Measurements from ENCODE around the gene FAM83B. TPM values are rescaled to one million over a fixed set of nuclear protein-coding genes. Genes with fewer than 3 reads are reported as not detected.
"Not testable (repeated sequence)": the region's sequence is repeated elsewhere in the genome, so short reads cannot be mapped to it uniquely, and the experiment has no call there.

FAM83B gene
- total RNA-seq, 1 experiment from 2014 or later = 15.6 TPM

- Histone ChIP-seq H2AFZ (no peak overlapping the region), H3K27ac (no peak overlapping the region), H3K36me3 (ENCODE audit: low read depth) (no peaks in the 10 kb centered on the region), H3K9me2 (ENCODE audit: insufficient read depth) (no peaks in the 10 kb centered on the region), H3K79me2 (ENCODE audit: low read depth) (no peaks in the 10 kb centered on the region), H3K4me2 (no peak overlapping the region), H3K27me3 (ENCODE audit: insufficient read depth, low read depth) (no peaks in the 10 kb centered on the region), H3K4me3 (no peak overlapping the region), H3F3A (ENCODE audit: insufficient read depth, low read depth) (no peaks in the 10 kb centered on the region), H4K20me1 (ENCODE audit: insufficient read depth) (no peaks in the 10 kb centered on the region), H3K4me1 (replicated peaks; ENCODE audit: insufficient read depth) (no peaks in the 10 kb centered on the region), H3K9me3 (ENCODE audit: insufficient read depth, low read depth) (no peaks in the 10 kb centered on the region)
- ChIA-PET CTCF (no interaction called here), POLR2A (ENCODE audit: unreplicated experiment) (no interaction called here)
- intact Hi-C loops (cut with micrococcal nuclease; ENCODE audit: unreplicated experiment) = no loop called here
- TF ChIP-seq, protein P1, sequence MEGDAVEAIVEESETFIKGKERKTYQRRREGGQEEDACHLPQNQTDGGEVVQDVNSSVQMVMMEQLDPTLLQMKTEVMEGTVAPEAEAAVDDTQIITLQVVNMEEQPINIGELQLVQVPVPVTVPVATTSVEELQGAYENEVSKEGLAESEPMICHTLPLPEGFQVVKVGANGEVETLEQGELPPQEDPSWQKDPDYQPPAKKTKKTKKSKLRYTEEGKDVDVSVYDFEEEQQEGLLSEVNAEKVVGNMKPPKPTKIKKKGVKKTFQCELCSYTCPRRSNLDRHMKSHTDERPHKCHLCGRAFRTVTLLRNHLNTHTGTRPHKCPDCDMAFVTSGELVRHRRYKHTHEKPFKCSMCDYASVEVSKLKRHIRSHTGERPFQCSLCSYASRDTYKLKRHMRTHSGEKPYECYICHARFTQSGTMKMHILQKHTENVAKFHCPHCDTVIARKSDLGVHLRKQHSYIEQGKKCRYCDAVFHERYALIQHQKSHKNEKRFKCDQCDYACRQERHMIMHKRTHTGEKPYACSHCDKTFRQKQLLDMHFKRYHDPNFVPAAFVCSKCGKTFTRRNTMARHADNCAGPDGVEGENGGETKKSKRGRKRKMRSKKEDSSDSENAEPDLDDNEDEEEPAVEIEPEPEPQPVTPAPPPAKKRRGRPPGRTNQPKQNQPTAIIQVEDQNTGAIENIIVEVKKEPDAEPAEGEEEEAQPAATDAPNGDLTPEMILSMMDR (conservative IDR thresholded peaks at IDR 0.05) = no peak
- no peak for TF ChIP-seq EZH2 (IDR thresholded peaks at IDR 0.05; ENCODE audit: low read depth)
- no TSS peak for BruUV-seq (replicated peaks)
- DNase-seq = no peak
Observed at GRCh38 chr6:54959820-54960219, 113.2 kb downstream of the FAM83B start.

DNA sequence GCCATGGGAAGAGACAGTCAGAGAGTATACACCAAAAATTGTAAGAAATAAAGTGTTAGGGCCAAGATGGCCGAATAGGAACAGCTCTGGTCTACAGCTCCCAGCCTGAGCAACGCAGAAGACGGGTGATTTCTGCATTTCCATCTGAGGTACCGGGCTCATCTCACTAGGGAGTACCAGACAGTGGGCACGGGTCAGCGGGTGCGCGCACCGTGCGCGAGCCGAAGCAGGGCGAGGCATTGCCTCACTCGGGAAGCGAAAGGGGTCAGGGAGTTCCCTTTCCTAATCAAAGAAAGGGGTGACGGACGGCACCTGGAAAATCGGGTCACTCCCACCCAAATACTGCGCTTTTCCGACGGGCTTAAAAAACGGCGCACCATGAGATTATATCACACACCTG, 114.8 kb downstream of the FAM83B start:
- DNase-seq; H3K79me2 ChIP-seq (ENCODE audit: low read depth); BruUV-seq (replicated peaks); H3K36me3 ChIP-seq (ENCODE audit: low read depth); H3K4me2 ChIP-seq; POLR2A ChIA-PET (ENCODE audit: unreplicated experiment); H3F3A ChIP-seq (ENCODE audit: insufficient read depth, low read depth); CTCF ChIA-PET; H3K9me3 ChIP-seq (ENCODE audit: insufficient read depth, low read depth); intact Hi-C loops (cut with micrococcal nuclease; ENCODE audit: unreplicated experiment); H3K27me3 ChIP-seq (ENCODE audit: insufficient read depth, low read depth); H3K27ac ChIP-seq; H3K4me1 ChIP-seq (replicated peaks; ENCODE audit: insufficient read depth); H3K9me2 ChIP-seq (ENCODE audit: insufficient read depth); H3K4me3 ChIP-seq; H2AFZ ChIP-seq; H4K20me1 ChIP-seq (ENCODE audit: insufficient read depth): not testable (repeated sequence)

DNA sequence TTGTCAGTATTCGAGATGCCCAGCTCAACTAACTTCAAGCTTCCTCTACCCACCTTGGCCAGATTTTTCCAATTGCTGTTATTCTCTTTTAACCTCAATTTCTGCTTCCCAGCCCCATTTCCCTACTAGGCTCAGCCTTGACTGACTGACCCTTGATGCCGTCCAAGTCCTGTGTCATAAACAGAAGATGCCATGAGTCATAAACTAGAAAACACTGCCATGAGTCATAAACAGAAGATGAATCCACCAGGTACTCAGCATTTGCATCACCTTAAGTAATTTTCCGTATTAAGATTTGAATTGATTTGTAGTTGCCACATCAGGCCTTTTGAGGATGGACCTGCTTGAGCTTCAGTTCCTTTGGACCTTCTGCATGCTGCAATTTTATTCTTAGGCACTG, 123.8 kb downstream of the FAM83B start:
- ChIA-PET POLR2A (ENCODE audit: unreplicated experiment) (no interaction called here), CTCF (no interaction called here)
- H2AFZ ChIP-seq = no peak overlapping the region
- TF ChIP-seq, protein P1 (conservative IDR thresholded peaks at IDR 0.05) = no peak
- TF ChIP-seq EZH2 (IDR thresholded peaks at IDR 0.05; ENCODE audit: low read depth) = no peak
- H4K20me1 ChIP-seq (ENCODE audit: insufficient read depth) = no peaks in the 10 kb centered on the region
- H3K9me3 ChIP-seq (ENCODE audit: insufficient read depth, low read depth) = peaks cover 3% of the 10 kb centered on the region; the same call in 1 of the 2 replicates
- no peaks in the 10 kb centered on the region for H3K79me2 ChIP-seq (ENCODE audit: low read depth)
- H3K4me1 ChIP-seq (replicated peaks; ENCODE audit: insufficient read depth) = no peaks in the 10 kb centered on the region
- BruUV-seq (replicated peaks) = no TSS peak
- H3K4me2 ChIP-seq = no peak overlapping the region
- no peak for DNase-seq
- H3K27me3 ChIP-seq (ENCODE audit: insufficient read depth, low read depth) = no peaks in the 10 kb centered on the region
- intact Hi-C loops (cut with micrococcal nuclease; ENCODE audit: unreplicated experiment) = no loop called here
- H3K9me2 ChIP-seq (ENCODE audit: insufficient read depth) = no peaks in the 10 kb centered on the region; the same call in 1 of the 2 replicates
- no peaks in the 10 kb centered on the region for H3F3A ChIP-seq (ENCODE audit: insufficient read depth, low read depth)
- no peaks in the 10 kb centered on the region for H3K36me3 ChIP-seq (ENCODE audit: low read depth)
- no peak overlapping the region for H3K27ac ChIP-seq
- no peak overlapping the region for H3K4me3 ChIP-seq

GRCh38 chr6:54971825-54972224, 125.3 kb downstream of the FAM83B start:
- no peak overlapping the region for H2AFZ ChIP-seq
- H3K36me3 ChIP-seq (ENCODE audit: low read depth) = no peaks in the 10 kb centered on the region
- H3K27me3 ChIP-seq (ENCODE audit: insufficient read depth, low read depth) = no peaks in the 10 kb centered on the region
- intact Hi-C loops (cut with micrococcal nuclease; ENCODE audit: unreplicated experiment) = no loop called here
- peaks cover 3% of the 10 kb centered on the region; the same call in 1 of the 2 replicates for H3K9me3 ChIP-seq (ENCODE audit: insufficient read depth, low read depth)
- H3K79me2 ChIP-seq (ENCODE audit: low read depth) = no peaks in the 10 kb centered on the region
- no peaks in the 10 kb centered on the region for H3F3A ChIP-seq (ENCODE audit: insufficient read depth, low read depth)
- DNase-seq = no peak
- H3K9me2 ChIP-seq (ENCODE audit: insufficient read depth) = no peaks in the 10 kb centered on the region; the same call in 1 of the 2 replicates
- ChIA-PET POLR2A (ENCODE audit: unreplicated experiment) (interaction anchor here (0.7 kb wide), 1 partner anchor 918 kb away, joined by 6 read pairs; no protein-coding TSS in a partner anchor), CTCF (interaction anchor here (0.7 kb wide), 1 partner anchor 254 kb away, joined by 4 read pairs; no protein-coding TSS in a partner anchor)
- H3K27ac ChIP-seq = no peak overlapping the region
- no TSS peak for BruUV-seq (replicated peaks)
- TF ChIP-seq, protein P1 (conservative IDR thresholded peaks at IDR 0.05) = no peak
- TF ChIP-seq EZH2 (IDR thresholded peaks at IDR 0.05; ENCODE audit: low read depth) = no peak
- H3K4me1 ChIP-seq (replicated peaks; ENCODE audit: insufficient read depth) = no peaks in the 10 kb centered on the region
- H3K4me2 ChIP-seq = no peak overlapping the region
- H3K4me3 ChIP-seq = no peak overlapping the region
- H4K20me1 ChIP-seq (ENCODE audit: insufficient read depth) = no peaks in the 10 kb centered on the region

DNA sequence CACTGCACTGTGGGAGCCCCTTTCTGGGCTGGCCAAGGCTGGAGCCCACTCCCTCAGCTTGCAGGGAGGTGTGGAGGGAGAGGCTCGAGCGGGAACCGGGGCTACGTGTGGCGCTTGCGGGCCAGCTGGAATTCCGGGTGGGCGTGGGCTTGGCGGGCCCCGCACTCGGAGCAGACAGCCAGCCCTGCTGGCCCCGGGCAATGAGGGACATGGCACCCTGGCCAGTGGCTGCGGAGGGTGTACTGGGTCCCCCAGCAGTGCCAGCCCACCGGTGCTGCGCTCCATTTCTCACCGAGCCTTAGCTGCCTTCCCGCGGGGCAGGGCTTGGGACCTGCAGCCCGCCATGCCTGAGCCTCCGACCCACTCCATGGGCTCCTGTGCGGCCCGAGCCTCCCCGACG, 132.6 kb downstream of the FAM83B start:
- H3K27me3 ChIP-seq (ENCODE audit: insufficient read depth, low read depth); H3K36me3 ChIP-seq (ENCODE audit: low read depth); H3K9me3 ChIP-seq (ENCODE audit: insufficient read depth, low read depth); H3K4me3 ChIP-seq; BruUV-seq (replicated peaks); H3K27ac ChIP-seq; H2AFZ ChIP-seq; H3F3A ChIP-seq (ENCODE audit: insufficient read depth, low read depth); H3K9me2 ChIP-seq (ENCODE audit: insufficient read depth); DNase-seq; CTCF ChIA-PET; POLR2A ChIA-PET (ENCODE audit: unreplicated experiment); intact Hi-C loops (cut with micrococcal nuclease; ENCODE audit: unreplicated experiment); H3K4me2 ChIP-seq; H3K79me2 ChIP-seq (ENCODE audit: low read depth); H3K4me1 ChIP-seq (replicated peaks; ENCODE audit: insufficient read depth); H4K20me1 ChIP-seq (ENCODE audit: insufficient read depth): not testable (repeated sequence)
